ENCODE measurements around the gene MMD.
"Not testable (repeated sequence)": the region's sequence is repeated elsewhere in the genome, so short reads cannot be mapped to it uniquely, and the experiment has no call there.

The MMD gene

GRCh38 chr17:55402374-55402773 is 19.3 kb downstream of the MMD start:
- no peak overlapping the region for H3K9ac ChIP-seq (ENCODE audit: insufficient read length)
- no peak overlapping the region for H3K27ac ChIP-seq
- H3K36me3 ChIP-seq (ENCODE audit: insufficient read depth, low read length): no peaks in the 10 kb centered on the region
- no peak overlapping the region for H3K4me3 ChIP-seq
- no peak for DNase-seq (ENCODE audit: low read depth, low spot score)
- H3K9me3 ChIP-seq (ENCODE audit: low read depth, low read length): no peaks in the 10 kb centered on the region
- no peak for TF ChIP-seq FOXP2 (optimal IDR thresholded peaks at IDR 0.05; ENCODE audit: control extremely low read depth, extremely low read length, insufficient read depth)
- no peak for TF ChIP-seq POLR2AphosphoS5 (IDR thresholded peaks at IDR 0.05; ENCODE audit: borderline replicate concordance, low read depth, low read length)
- TF ChIP-seq EZH2 (IDR thresholded peaks at IDR 0.05): no peak

DNA sequence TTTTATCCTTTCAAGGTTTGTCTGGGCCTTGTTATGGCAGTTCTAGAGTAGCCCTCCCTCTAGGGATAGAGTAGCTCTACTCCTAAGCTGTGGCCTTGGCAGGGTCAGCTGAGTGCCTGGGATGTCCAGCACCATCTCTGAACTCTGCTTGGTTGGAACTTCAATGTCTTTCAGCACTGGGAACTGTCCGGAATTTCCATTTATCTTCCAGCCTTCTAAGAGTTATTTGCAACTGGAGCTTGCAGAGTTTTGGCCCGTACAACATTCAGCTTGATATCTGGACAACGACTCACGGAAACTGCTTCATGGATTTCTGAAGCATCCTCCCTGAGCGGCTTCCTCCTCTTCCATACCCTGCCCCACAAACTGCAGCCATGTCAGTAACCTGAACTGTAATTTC is 22.9 kb downstream of the MMD start:
- Histone ChIP-seq H3K9me3 (ENCODE audit: low read depth, low read length) (no peaks in the 10 kb centered on the region), H3K9ac (ENCODE audit: insufficient read length) (no peak overlapping the region), H3K27ac (no peak overlapping the region), H3K4me3 (no peak overlapping the region), H3K36me3 (ENCODE audit: insufficient read depth, low read length) (no peaks in the 10 kb centered on the region)
- no peak for TF ChIP-seq POLR2AphosphoS5 (IDR thresholded peaks at IDR 0.05; ENCODE audit: borderline replicate concordance, low read depth, low read length)
- no peak for TF ChIP-seq FOXP2 (optimal IDR thresholded peaks at IDR 0.05; ENCODE audit: control extremely low read depth, extremely low read length, insufficient read depth)
- TF ChIP-seq EZH2 (IDR thresholded peaks at IDR 0.05): no peak
- DNase-seq (ENCODE audit: low read depth, low spot score): no peak

GRCh38 chr17:55395803-55396505 is 25.7 kb downstream of the MMD start:
- Histone ChIP-seq H3K27ac (no peak overlapping the region), H3K9ac (ENCODE audit: insufficient read length) (no peak overlapping the region), H3K9me3 (ENCODE audit: low read depth, low read length) (no peaks in the 10 kb centered on the region), H3K4me3 (no peak overlapping the region), H3K36me3 (ENCODE audit: insufficient read depth, low read length) (no peaks in the 10 kb centered on the region)
- DNase-seq (ENCODE audit: low read depth, low spot score): no peak
- TF ChIP-seq FOXP2 (optimal IDR thresholded peaks at IDR 0.05; ENCODE audit: control extremely low read depth, extremely low read length, insufficient read depth) (no peak), EZH2 (IDR thresholded peaks at IDR 0.05) (no peak), POLR2AphosphoS5 (IDR thresholded peaks at IDR 0.05; ENCODE audit: borderline replicate concordance, low read depth, low read length) (no peak)

GRCh38 chr17:55394357-55395021 is 27.1 kb downstream of the MMD start:
- Histone ChIP-seq H3K9ac (ENCODE audit: insufficient read length) (no peak overlapping the region), H3K4me3 (no peak overlapping the region), H3K36me3 (ENCODE audit: insufficient read depth, low read length) (no peaks in the 10 kb centered on the region), H3K9me3 (ENCODE audit: low read depth, low read length) (no peaks in the 10 kb centered on the region), H3K27ac (no peak overlapping the region)
- TF ChIP-seq EZH2 (IDR thresholded peaks at IDR 0.05) (no peak), POLR2AphosphoS5 (IDR thresholded peaks at IDR 0.05; ENCODE audit: borderline replicate concordance, low read depth, low read length) (no peak), FOXP2 (optimal IDR thresholded peaks at IDR 0.05; ENCODE audit: control extremely low read depth, extremely low read length, insufficient read depth) (no peak)
- no peak for DNase-seq (ENCODE audit: low read depth, low spot score)

GRCh38 chr17:55391764-55392467 is 29.7 kb downstream of the MMD start:
- Histone ChIP-seq H3K36me3 (ENCODE audit: insufficient read depth, low read length) (no peaks in the 10 kb centered on the region), H3K27ac (no peak overlapping the region), H3K9me3 (ENCODE audit: low read depth, low read length) (no peaks in the 10 kb centered on the region), H3K4me3 (no peak overlapping the region), H3K9ac (ENCODE audit: insufficient read length) (no peak overlapping the region)
- DNase-seq (ENCODE audit: low read depth, low spot score): no peak
- TF ChIP-seq EZH2 (IDR thresholded peaks at IDR 0.05) (no peak), FOXP2 (optimal IDR thresholded peaks at IDR 0.05; ENCODE audit: control extremely low read depth, extremely low read length, insufficient read depth) (no peak), POLR2AphosphoS5 (IDR thresholded peaks at IDR 0.05; ENCODE audit: borderline replicate concordance, low read depth, low read length) (no peak)

DNA sequence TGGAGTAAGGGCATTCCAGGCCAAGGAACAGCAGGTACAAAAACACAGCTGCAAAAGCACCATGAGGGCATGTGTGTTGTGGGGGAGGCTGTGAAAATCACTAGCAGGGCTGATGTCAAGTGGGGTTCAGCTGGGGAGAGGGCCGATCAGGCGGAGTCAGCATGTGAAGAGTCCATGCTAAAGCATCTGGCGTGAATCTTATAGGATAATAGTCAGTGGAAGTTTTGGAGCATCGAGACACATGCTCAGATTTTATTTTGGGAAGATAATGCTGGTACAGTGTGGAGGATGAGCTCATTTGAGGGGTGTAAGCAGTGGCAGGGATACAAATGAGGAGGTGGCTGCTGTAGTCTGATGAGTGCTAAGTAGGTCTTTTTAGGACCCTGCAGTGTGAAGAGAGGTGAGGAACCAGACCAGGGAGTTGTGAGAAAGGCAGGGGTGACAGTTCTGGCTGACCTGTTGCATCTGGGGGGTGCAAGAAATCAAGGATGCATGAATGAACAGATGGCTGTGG is 30.3 kb downstream of the MMD start:
- no peak for DNase-seq (ENCODE audit: low read depth, low spot score)
- H3K4me3 ChIP-seq: no peak overlapping the region
- H3K27ac ChIP-seq: no peak overlapping the region
- no peaks in the 10 kb centered on the region for H3K36me3 ChIP-seq (ENCODE audit: insufficient read depth, low read length)
- H3K9ac ChIP-seq (ENCODE audit: insufficient read length): no peak overlapping the region
- TF ChIP-seq POLR2AphosphoS5 (IDR thresholded peaks at IDR 0.05; ENCODE audit: borderline replicate concordance, low read depth, low read length) (no peak), EZH2 (IDR thresholded peaks at IDR 0.05) (no peak), FOXP2 (optimal IDR thresholded peaks at IDR 0.05; ENCODE audit: control extremely low read depth, extremely low read length, insufficient read depth) (no peak)
- no peaks in the 10 kb centered on the region for H3K9me3 ChIP-seq (ENCODE audit: low read depth, low read length)

DNA sequence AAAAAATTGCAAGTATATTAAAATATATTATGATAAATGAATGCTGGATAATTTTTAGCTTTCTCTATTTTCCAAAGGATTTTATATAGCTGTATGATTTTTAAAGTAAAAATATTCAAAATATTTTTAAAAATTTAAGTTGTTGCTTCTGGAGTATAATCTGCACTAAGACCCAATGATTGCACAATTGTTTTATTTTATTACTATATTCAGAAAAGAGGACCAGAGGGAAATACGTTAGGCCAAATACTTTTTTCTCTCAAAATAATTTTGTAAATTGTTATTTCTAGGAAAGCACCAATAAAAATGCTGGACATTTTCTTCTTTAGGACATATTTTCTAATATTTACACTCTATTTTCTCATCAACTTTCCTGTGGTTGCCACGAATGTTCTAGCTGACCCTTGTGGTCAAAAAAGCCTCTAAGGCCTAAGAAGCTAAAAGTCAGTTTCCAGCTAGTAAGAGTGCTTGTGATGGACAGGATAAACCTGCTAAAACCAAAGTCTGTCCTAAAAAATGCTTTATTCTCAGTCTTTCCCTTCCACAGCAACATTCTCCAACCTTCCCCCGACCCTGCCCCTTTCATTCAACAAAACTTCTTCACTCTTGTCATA is 31.2 kb downstream of the MMD start:
- TF ChIP-seq EZH2 (IDR thresholded peaks at IDR 0.05): no peak
- no peak for TF ChIP-seq POLR2AphosphoS5 (IDR thresholded peaks at IDR 0.05; ENCODE audit: borderline replicate concordance, low read depth, low read length)
- TF ChIP-seq FOXP2 (optimal IDR thresholded peaks at IDR 0.05; ENCODE audit: control extremely low read depth, extremely low read length, insufficient read depth): no peak
- no peak overlapping the region for H3K27ac ChIP-seq
- DNase-seq (ENCODE audit: low read depth, low spot score): no peak
- H3K4me3 ChIP-seq: no peak overlapping the region
- H3K9ac ChIP-seq (ENCODE audit: insufficient read length): no peak overlapping the region
- no peaks in the 10 kb centered on the region for H3K9me3 ChIP-seq (ENCODE audit: low read depth, low read length)
- H3K36me3 ChIP-seq (ENCODE audit: insufficient read depth, low read length): no peaks in the 10 kb centered on the region

DNA sequence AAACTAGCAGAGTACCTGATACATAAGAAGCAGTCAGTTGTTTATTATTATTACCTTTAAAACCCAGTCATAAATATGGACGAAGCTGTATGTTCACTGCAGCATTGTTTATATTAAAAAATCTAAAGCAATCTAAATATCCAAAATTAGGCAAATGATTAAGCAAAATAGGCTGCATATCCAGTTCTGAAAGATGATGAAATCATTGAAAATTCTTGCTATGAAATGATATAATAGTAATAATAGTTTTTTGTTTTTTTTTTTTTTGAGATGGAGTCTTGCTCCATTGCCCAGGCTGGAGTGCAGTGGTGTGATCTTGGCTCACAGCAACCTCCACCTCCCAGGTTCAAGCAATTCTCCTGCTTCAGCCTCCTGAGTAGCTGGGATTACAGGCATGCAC is 31.9 kb downstream of the MMD start:
- H3K27ac ChIP-seq; H3K9me3 ChIP-seq (ENCODE audit: low read depth, low read length); H3K9ac ChIP-seq (ENCODE audit: insufficient read length); DNase-seq (ENCODE audit: low read depth, low spot score); H3K4me3 ChIP-seq; H3K36me3 ChIP-seq (ENCODE audit: insufficient read depth, low read length): not testable (repeated sequence)

Data from SK-N-MC (cell line).